Measurements from ENCODE around the gene ZNF3.

The ZNF3 gene

DNA sequence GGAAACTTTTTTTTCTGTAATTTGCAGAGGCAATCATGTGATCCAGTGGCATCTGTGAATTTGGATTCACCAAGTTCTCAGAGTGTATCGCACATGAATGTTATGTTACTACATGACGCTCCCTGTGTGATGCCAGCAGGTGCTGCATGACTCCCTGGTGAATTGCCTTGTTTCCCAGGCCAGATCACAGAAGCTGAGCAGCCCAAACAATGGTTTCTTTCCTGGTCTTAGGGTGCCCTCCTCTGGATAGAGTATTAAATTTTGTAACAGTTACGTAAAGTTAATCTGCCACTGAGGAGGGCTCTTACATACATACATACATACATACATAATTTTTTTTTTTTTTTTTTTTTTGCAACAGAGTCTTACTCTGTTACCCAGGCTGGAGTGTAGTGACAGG lies 28.3 kb downstream of the ZNF3 start:
- DNase-seq (ENCODE audit: low spot score), result peak; percentile 65

DNA sequence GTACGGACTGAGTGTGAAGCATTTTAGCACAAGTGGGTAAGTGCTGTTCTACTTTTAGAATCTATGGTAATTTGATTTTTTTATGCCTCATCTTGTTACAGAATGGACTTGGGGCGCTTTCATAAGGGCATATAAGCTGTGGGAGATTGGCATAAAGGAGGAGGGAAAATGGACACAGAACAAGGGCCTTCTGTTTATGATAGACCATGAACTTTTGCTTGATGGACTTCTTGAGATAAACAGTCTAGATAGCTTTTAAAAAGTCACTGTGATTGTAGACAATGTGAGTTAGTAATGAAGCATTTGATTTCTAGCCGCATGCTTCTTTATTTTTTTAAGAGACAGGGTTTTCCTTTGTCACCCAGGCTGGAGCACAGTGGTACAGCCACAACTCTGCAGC lies 29.9 kb downstream of the ZNF3 start:
- DNase-seq (ENCODE audit: low spot score), result no peak

DNA sequence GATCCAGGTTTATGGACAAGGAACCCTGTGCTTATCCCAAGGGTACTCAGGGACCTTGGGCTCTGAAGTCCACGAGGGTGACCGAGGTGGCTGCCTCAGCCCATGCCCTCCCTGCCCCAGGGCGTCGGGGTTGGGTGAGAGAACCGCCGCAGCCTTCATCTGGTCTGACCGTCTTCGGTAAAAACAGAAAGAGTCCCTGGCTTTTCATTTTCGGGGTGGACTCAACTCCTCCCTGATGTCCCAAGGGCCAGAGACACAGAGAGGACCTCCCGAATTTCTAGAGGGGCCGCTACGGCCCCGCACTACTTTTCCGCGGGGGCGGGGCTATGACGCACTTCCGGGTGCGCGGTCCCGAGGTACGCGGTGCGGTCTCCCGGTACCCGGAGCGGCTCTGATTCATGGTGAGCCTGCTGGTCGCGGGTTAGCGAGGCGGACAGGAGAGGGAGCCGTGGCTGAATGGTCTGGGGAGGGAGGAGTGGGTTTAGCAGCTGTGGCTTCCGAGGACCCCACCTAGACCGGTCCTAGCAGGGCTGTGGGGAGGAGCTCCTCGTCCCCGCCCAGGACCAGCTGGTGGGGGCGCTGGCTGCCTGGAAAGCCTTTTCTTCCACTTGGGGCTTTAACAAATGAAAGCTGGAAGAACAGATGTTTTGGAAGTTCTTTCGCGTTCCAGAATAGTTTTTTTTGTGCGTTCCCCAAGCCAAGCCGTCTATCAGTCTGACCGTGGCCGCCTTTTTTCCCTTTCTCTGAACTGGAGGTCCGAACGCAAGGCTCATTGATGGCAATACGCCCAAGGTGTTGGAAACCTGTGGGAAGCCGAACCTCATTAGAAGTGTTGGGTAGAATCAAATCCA lies 31.9 kb downstream of the ZNF3 start, which contains the start of gene ZSCAN21:
Gene ZSCAN21, plus strand, starts transcription at position 334 of the 851 bp plus-strand sequence. CDS start 7,233 bp downstream, outside the sequence.
- DNase-seq (ENCODE audit: low spot score), result peak; percentile 86

DNA sequence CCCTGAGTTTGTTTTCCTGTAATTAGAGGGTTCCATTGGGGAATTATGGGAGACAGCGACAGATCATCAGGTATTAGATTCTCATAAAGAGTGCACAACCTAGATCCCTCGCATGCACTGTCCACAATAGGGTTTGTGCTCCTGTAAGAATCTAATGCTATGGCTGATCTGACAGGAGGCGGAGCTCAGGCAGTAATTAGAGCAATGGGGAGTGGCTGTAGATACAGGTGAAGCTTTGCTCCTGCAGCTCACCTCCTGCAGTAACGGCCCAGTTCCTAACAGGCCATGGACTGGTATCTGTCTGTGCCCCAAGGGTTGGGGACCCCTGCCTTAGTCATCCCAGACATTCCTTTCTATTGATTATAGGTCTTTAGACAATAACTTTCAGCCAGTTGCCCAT lies 32.8 kb downstream of the ZNF3 start:
- DNase-seq (ENCODE audit: low spot score), result no peak

GRCh38 chr7:100044718-100045117 lies 36.8 kb downstream of the ZNF3 start:
- peak; percentile 14 for DNase-seq (ENCODE audit: low spot score)

DNA sequence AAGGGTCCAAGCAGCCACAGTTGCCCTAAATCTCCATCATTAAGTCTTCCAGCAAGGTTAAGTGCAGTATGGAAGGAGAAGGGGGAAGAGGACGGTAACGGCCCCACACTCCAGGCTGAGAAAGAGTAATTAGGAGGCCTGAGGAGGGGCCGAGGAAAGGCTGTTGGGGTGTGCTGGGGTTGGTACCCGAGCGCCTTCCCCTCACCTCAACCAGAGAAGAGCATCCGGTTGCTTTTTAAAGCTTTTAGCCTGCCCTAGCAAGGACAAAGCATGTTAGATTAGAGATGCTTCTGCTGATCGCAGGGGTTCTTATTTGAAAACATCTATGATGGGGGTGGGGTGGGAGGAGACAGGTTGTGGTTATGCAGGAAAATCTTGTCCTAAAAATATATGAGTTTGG lies 40.9 kb downstream of the ZNF3 start:
- no peak for DNase-seq (ENCODE audit: low spot score)

- no peak for DNase-seq (ENCODE audit: low spot score)
Measured at GRCh38 chr7:100038326-100038725, 43.2 kb downstream of the ZNF3 start.

DNA sequence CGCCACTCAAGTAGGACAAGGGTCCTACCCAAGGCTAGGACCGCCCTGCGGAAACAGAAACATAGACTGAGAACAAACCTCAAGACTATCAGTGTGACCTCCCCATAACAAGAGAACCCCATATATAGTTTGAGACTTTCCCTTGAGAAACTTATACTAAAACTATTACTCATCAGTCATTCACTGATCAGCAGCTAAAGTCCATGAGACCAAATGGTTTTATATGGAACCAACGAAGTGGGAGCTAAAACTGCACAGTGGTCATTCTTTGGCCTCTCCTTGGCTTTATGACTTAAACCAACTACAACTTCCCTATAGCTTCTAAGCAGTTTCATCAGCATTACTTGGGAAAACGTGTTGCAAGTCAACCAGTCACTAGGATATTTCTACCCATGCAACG lies 45.6 kb downstream of the ZNF3 start:
- DNase-seq (ENCODE audit: low spot score), result no peak

GRCh38 chr7:100034871-100035510 lies 46.5 kb downstream of the ZNF3 start:
- DNase-seq (ENCODE audit: low spot score), result no peak

DNA sequence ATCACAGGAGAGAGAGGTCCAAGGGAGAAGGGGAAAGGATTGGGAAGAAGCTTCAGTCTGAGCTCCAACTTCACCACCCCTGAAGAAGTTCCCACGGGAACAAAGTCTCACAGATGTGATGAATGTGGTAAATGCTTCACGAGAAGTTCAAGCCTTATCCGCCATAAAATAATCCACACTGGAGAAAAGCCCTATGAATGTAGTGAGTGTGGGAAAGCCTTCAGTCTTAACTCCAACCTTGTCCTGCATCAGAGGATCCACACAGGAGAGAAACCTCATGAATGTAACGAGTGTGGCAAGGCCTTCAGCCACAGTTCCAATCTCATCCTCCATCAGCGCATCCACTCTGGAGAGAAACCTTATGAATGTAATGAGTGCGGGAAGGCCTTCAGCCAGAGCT lies 48.0 kb downstream of the ZNF3 start:
- no peak for DNase-seq (ENCODE audit: low spot score)

- no peak for DNase-seq (ENCODE audit: low spot score)
Measured at GRCh38 chr7:100029596-100029995, 51.9 kb downstream of the ZNF3 start.

DNA sequence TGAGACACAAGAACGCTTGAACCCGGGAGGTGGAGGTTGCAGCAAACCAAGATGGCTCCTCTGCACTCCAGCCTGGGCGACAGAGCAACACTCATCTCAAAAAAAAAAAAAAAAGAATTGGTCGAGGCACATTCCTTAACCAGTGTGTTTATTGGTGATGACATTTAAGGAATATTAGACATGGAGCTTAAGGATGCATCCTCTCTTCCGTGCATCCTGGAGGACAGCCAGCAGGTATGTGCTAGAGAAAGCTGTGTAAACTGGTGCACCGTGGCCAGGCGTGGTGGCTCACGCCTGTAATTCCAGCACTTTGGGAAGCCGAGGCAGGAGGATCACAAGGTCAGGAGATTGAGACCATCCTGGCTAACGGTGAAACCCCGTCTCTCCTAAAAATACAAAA lies 54.3 kb downstream of the ZNF3 start:
- no peak for DNase-seq (ENCODE audit: low spot score)

GRCh38 chr7:100024020-100024619 lies 57.4 kb downstream of the ZNF3 start:
- DNase-seq (ENCODE audit: low spot score), result no peak

GRCh38 chr7:100023526-100023925 lies 58.0 kb downstream of the ZNF3 start:
- DNase-seq (ENCODE audit: low spot score), result no peak

DNA sequence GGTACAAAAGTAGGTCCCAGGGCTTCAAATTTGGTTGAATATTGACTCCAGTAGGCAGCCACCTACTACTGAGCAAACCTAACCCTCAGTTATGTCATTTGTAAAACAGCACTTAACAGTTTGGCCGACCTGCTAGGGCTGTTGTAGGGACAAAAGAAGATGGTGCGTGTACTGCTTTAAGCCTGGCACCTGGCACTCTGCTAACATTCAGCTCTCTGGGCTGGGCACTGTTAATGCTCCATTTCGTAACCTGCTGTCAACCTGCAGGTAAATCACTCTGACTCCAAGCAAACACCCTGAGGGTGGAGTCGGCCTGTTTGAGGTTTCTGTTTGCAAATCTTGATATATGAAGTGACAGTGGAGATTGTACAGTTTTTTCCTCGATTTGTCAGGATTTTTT lies 58.9 kb downstream of the ZNF3 start:
- no peak for DNase-seq (ENCODE audit: low spot score)

- no peak for DNase-seq (ENCODE audit: low spot score)
Measured at GRCh38 chr7:100021297-100021696, 60.2 kb downstream of the ZNF3 start.
